DND-41 (cell line): ENCODE data around the gene ANKS1B.

Experiments
- ATAC-seq: fragments of 200-7000 bp; cut with Tn5 transposase; 3 replicates; pipeline ENCODE4 v1.9.1; 2021; ENCODE audit warnings: low read depth; ENCODE audit not compliant: insufficient read depth
- DNase-seq: peaks from one replicate; pipeline ENCODE4 v3.0.0-alpha.2; 2020
- H2AFZ ChIP-seq: 2 replicates; pipeline ENCODE4 v1.6.0; 2012; ENCODE audit warnings: low read depth, low read length
- H3K27ac ChIP-seq: 2 replicates; pipeline ENCODE4 v1.5.1; 2012; ENCODE audit warnings: low read length, inconsistent platforms
- H3K27me3 ChIP-seq: fragments of 200-600 bp; sonication (generic); 2 replicates; pipeline ENCODE4 v1.6.0; 2012; ENCODE audit warnings: low read length, mild to moderate bottlenecking, inconsistent platforms; ENCODE audit not compliant: insufficient read depth, poor library complexity
- H3K36me3 ChIP-seq: 2 replicates; pipeline ENCODE4 v1.5.1; 2012; ENCODE audit warnings: low read length, inconsistent platforms; ENCODE audit not compliant: insufficient read depth
- H3K4me1 ChIP-seq: 2 replicates; pipeline ENCODE4 v1.5.1; 2012; ENCODE audit warnings: mild to moderate bottlenecking, low read length; ENCODE audit not compliant: insufficient read depth
- H3K4me2 ChIP-seq: 2 replicates; pipeline ENCODE4 v1.6.0; 2012; ENCODE audit warnings: mild to moderate bottlenecking, moderate library complexity, low read length, inconsistent platforms; ENCODE audit not compliant: insufficient read depth
- H3K4me3 ChIP-seq, 2 experiments: fragments of 200-600 bp in 1 of 2; shearing (Covaris generic) in 1 of 2; 2 replicates each; pipeline ENCODE4 v1.5.1; 2012 to 2016; ENCODE audit warnings: inconsistent platforms in 2 of 2, low read length in 2 of 2, mild to moderate bottlenecking in 2 of 2, low read depth in 1 of 2, moderate library complexity in 1 of 2
- H3K79me2 ChIP-seq: 2 replicates; pipeline ENCODE4 v1.6.0; 2012; ENCODE audit warnings: low read length, inconsistent platforms; ENCODE audit not compliant: insufficient read depth
- H3K9ac ChIP-seq: 2 replicates; pipeline ENCODE4 v1.6.0; 2012; ENCODE audit warnings: low read depth, mild to moderate bottlenecking, inconsistent platforms, low read length, moderate library complexity
- H3K9me3 ChIP-seq: 2 replicates; pipeline ENCODE4 v1.5.1; 2012; ENCODE audit warnings: low read length, moderate library complexity, mild to moderate bottlenecking, inconsistent platforms; ENCODE audit not compliant: insufficient read depth, severe bottlenecking
- H4K20me1 ChIP-seq: 2 replicates; pipeline ENCODE4 v1.6.0; 2012; ENCODE audit warnings: low read length; ENCODE audit not compliant: insufficient read depth
- CTCF ChIP-seq: IDR thresholded peaks from 2 replicates; pipeline ENCODE4 v1.5.1; 2012; ENCODE audit warnings: borderline replicate concordance, low read length, moderate library complexity, mild to moderate bottlenecking; ENCODE audit not compliant: poor library complexity, severe bottlenecking; ENCODE audit errors: extremely low read depth
- EZH2 ChIP-seq: IDR thresholded peaks from 3 replicates; pipeline ENCODE4 v1.6.1; 2012; ENCODE audit warnings: borderline replicate concordance, low read depth, mild to moderate bottlenecking, moderate library complexity, low read length, inconsistent platforms; ENCODE audit not compliant: severe bottlenecking

ANKS1B gene

GRCh38 chr12:100026241-100026640 lies 41.5 kb upstream of the ANKS1B start:
- no peak overlapping the region for H3K27ac ChIP-seq
- TF ChIP-seq EZH2 (no peak), CTCF (no peak)
- ATAC-seq (no peak), DNase-seq (no peak)
- H3K9me3 ChIP-seq = no peaks in the 10 kb centered on the region
- H2AFZ ChIP-seq = no peak overlapping the region
- no peak overlapping the region for H3K9ac ChIP-seq
- no peaks in the 10 kb centered on the region for H3K27me3 ChIP-seq
- no peaks in the 10 kb centered on the region for H4K20me1 ChIP-seq
- no peaks in the 10 kb centered on the region for H3K36me3 ChIP-seq
- H3K4me2 ChIP-seq = no peak overlapping the region
- H3K4me3 ChIP-seq = no peak overlapping the region
- no peaks in the 10 kb centered on the region for H3K79me2 ChIP-seq
- no peaks in the 10 kb centered on the region for H3K4me1 ChIP-seq

GRCh38 chr12:100024974-100025555 lies 40.3 kb upstream of the ANKS1B start:
- H3K9me3 ChIP-seq = no peaks in the 10 kb centered on the region
- TF ChIP-seq EZH2 (no peak), CTCF (no peak)
- H3K36me3 ChIP-seq = no peaks in the 10 kb centered on the region
- H3K4me3 ChIP-seq = no peak overlapping the region
- H3K27ac ChIP-seq = no peak overlapping the region
- no peak overlapping the region for H3K4me2 ChIP-seq
- no peaks in the 10 kb centered on the region for H3K4me1 ChIP-seq
- no peak overlapping the region for H3K9ac ChIP-seq
- ATAC-seq = no peak
- H2AFZ ChIP-seq = no peak overlapping the region
- H3K27me3 ChIP-seq = no peaks in the 10 kb centered on the region
- DNase-seq = no peak
- H3K79me2 ChIP-seq = no peaks in the 10 kb centered on the region
- H4K20me1 ChIP-seq = no peaks in the 10 kb centered on the region

DNA sequence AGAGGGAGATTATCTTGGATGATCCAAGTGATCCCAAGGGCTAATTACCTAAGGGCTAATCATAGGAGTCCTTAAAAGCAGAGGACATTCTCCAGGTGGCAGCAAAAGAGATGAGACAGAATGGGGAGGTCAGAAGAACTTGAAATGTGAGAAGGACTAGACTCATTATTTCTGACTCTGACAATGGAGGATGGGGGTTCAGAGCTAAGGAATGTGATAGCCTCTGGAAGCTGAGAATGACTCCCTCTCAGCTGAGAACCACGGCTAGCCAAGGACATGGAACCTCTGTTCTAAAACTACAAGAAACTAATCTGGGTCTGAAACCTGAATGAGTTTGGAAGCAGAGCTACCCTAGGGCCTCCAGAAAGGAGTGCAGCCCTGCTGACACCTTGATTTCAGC lies 35.6 kb upstream of the ANKS1B start:
- no peak overlapping the region for H2AFZ ChIP-seq
- H4K20me1 ChIP-seq = no peaks in the 10 kb centered on the region
- no peaks in the 10 kb centered on the region for H3K27me3 ChIP-seq
- TF ChIP-seq EZH2 (no peak), CTCF (no peak)
- H3K9ac ChIP-seq = no peak overlapping the region
- H3K4me3 ChIP-seq = no peak overlapping the region
- peaks cover 2% of the 10 kb centered on the region for H3K9me3 ChIP-seq
- DNase-seq (no peak), ATAC-seq (no peak)
- H3K4me2 ChIP-seq = no peak overlapping the region
- H3K79me2 ChIP-seq = no peaks in the 10 kb centered on the region
- H3K27ac ChIP-seq = no peak overlapping the region
- no peaks in the 10 kb centered on the region for H3K4me1 ChIP-seq
- H3K36me3 ChIP-seq = no peaks in the 10 kb centered on the region

DNA sequence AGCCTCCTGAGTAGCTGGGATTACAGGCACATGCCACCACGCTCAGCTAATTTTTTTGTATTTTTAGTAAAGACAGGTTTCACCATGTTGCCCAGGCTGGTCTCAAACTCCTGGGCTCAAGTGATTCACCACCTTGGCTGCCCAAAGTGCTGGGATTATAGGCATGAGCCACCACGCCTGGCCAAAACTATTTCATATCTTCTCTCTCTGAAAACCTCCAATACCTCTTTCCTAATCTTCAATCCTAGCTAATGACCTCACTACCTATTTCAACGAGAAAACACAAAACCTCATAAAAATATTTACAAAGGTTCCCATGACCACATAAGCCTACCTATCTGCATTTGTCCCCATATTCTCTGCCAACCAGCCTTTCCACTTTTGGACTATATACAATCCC lies 32.3 kb upstream of the ANKS1B start:
- no peaks in the 10 kb centered on the region for H3K79me2 ChIP-seq

More for the DNA sequence above, 32.3 kb upstream of the ANKS1B start:
- DNase-seq (no peak), ATAC-seq (no peak)
- no peaks in the 10 kb centered on the region for H4K20me1 ChIP-seq
- H3K27me3 ChIP-seq = no peaks in the 10 kb centered on the region
- H3K36me3 ChIP-seq = no peaks in the 10 kb centered on the region
- no peak overlapping the region for H3K27ac ChIP-seq
- no peak overlapping the region for H3K4me3 ChIP-seq
- H2AFZ ChIP-seq = no peak overlapping the region
- peaks cover 2% of the 10 kb centered on the region for H3K9me3 ChIP-seq
- H3K4me1 ChIP-seq = no peaks in the 10 kb centered on the region
- no peak overlapping the region for H3K9ac ChIP-seq
- no peak for TF ChIP-seq CTCF
- no peak for TF ChIP-seq EZH2
- H3K4me2 ChIP-seq = no peak overlapping the region
